ENCODE measurements around the gene AGFG2. TPM values are rescaled to one million over a fixed set of nuclear protein-coding genes. Genes with fewer than 3 reads are reported as not detected.
A peak's percentile ranks its signal among the peaks of the same experiment; 100 is the strongest.

The AGFG2 gene
- total RNA-seq, 3 donors from 2014 or later (not counting 1 experiment from before 2014, with no cell fraction given), result 21.5 to 32.6 (median 22.2) TPM

DNA sequence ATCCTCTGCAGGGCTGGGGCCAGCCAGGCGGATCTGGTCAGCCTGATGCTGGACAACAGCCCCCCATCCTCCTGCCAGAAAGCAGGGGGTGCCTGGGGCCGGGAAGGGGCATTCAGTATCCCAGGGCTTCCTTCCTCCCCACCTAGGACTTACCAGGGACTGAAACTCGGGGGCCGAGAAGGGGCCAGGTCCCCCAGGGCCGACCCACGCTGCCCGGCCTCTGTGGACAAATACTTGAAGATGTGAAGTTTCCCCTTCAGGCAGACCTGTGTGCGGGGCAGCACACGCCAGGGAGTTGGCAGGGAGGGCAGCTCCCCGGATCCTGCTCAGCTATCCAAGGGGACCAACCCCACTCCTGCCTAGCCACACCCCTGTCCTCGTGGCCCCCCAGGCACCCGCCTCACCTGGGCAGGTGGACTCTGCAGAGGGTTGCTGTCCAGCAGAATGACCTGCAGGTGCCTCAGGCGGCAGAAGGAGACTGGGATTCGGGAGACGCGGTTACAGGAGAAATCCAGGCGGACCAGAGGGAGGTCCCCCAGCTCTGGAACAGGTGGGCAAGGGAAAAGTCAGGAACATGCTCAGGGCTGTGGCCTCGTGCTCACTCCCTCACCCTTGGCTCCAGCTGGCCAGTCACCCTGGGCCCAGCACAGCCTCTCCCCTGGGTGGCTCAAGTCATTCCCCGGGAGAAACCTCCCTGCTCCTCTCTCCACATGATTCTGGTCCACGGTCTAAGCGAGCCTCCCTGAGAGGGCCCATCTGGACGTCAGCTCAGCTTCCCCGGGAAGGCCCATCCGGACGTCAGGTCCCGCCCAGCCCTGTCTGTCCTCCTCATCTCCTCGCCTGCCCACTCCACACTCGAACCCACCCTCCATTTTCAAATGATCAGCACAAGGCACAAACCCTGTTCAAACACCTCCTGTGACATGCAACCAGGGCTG lies 39.5 kb downstream of the AGFG2 start:
- Mint-ChIP-seq H3K36me3 (no peaks in the 10 kb centered on the region), H3K9me3 (no peaks in the 10 kb centered on the region), H3K4me1 (peaks cover 4 to 15% of the 10 kb centered on the region in 2 donors), H3K4me3 (no peak overlapping the region), H3K27me3 (ENCODE audit: low read depth in 2 of 2) (no peaks in the 10 kb centered on the region), H3K27ac (no peak overlapping the region)
- intact Hi-C loops (cut with micrococcal nuclease), result no loop called here
- no peaks in the 10 kb centered on the region for H3K27me3 ChIP-seq (ENCODE audit: control insufficient read depth, insufficient read depth, low read length)
- peaks cover 80% of the 10 kb centered on the region for H3K36me3 ChIP-seq (ENCODE audit: control insufficient read depth, insufficient read depth, low read length)
- H3K9me3 ChIP-seq (ENCODE audit: control insufficient read depth, insufficient read depth, low read length), result no peaks in the 10 kb centered on the region
- peaks cover 21% of the 10 kb centered on the region for H3K4me1 ChIP-seq (ENCODE audit: control insufficient read depth, insufficient read depth, low read length)
- H3K27ac ChIP-seq (ENCODE audit: low read length), result no peak overlapping the region
- ATAC-seq (no peak), DNase-seq (no peak)
- no peak overlapping the region for H3K4me3 ChIP-seq (ENCODE audit: low read length)
- TF ChIP-seq, protein P1, sequence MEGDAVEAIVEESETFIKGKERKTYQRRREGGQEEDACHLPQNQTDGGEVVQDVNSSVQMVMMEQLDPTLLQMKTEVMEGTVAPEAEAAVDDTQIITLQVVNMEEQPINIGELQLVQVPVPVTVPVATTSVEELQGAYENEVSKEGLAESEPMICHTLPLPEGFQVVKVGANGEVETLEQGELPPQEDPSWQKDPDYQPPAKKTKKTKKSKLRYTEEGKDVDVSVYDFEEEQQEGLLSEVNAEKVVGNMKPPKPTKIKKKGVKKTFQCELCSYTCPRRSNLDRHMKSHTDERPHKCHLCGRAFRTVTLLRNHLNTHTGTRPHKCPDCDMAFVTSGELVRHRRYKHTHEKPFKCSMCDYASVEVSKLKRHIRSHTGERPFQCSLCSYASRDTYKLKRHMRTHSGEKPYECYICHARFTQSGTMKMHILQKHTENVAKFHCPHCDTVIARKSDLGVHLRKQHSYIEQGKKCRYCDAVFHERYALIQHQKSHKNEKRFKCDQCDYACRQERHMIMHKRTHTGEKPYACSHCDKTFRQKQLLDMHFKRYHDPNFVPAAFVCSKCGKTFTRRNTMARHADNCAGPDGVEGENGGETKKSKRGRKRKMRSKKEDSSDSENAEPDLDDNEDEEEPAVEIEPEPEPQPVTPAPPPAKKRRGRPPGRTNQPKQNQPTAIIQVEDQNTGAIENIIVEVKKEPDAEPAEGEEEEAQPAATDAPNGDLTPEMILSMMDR (IDR thresholded peaks at IDR 0.05), result no peak
- 96% methylated on average over 28 of the region's 28 CpGs for WGBS (ENCODE audit: insufficient coverage)

DNA sequence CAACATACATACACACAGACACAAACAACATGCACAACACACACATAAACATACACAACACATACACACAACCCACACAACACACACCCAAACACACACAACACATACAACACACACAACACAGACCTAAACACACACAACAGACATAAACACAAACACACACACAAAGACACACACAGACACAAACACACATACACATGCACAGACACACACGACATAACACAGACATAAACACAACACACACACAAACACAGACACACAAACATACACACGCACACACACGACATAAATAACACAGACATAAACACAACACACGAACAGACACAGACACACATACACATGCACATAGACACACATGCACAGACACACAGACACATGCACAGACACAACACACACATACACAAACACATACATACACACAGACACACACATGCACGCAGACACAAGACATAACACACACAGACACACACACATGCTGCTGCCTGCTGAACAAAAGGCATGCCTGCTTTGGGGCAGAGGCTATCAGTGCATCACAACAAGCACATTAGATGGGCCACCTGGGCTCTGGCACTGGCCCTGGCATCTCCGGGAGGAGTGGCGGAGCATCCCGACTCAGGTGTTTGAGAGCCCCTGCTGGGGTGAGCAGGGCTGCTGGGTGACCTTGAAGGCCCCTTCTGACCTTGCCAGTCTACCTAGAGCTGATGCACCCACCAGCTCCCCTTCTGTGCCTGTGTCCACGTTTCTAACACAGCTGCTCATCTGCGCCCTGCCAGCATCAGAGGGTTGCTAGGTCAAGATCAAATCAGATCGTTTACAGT lies 41.7 kb downstream of the AGFG2 start:
- TF ChIP-seq, protein P1 (IDR thresholded peaks at IDR 0.05), result no peak
- WGBS (ENCODE audit: insufficient coverage), result 97% methylated on average over 11 of the region's 11 CpGs
- no peak overlapping the region for H3K27ac Mint-ChIP-seq
- H3K4me1 Mint-ChIP-seq, result peaks cover 19 to 25% of the 10 kb centered on the region in 2 donors
- no peak overlapping the region for H3K27ac ChIP-seq (ENCODE audit: low read length)
- intact Hi-C loops (cut with micrococcal nuclease), result no loop called here
- no peak overlapping the region for H3K4me3 ChIP-seq (ENCODE audit: low read length)
- no peak for DNase-seq
- no peak for ATAC-seq
- H3K36me3 Mint-ChIP-seq, result no peaks in the 10 kb centered on the region
- H3K27me3 Mint-ChIP-seq (ENCODE audit: low read depth in 2 of 2), result no peaks in the 10 kb centered on the region
- H3K27me3 ChIP-seq (ENCODE audit: control insufficient read depth, insufficient read depth, low read length), result no peaks in the 10 kb centered on the region
- no peaks in the 10 kb centered on the region for H3K9me3 ChIP-seq (ENCODE audit: control insufficient read depth, insufficient read depth, low read length)
- H3K9me3 Mint-ChIP-seq, result no peaks in the 10 kb centered on the region
- H3K36me3 ChIP-seq (ENCODE audit: control insufficient read depth, insufficient read depth, low read length), result peaks cover 66% of the 10 kb centered on the region
- H3K4me3 Mint-ChIP-seq, result no peak overlapping the region
- H3K4me1 ChIP-seq (ENCODE audit: control insufficient read depth, insufficient read depth, low read length), result peaks cover 41% of the 10 kb centered on the region

DNA sequence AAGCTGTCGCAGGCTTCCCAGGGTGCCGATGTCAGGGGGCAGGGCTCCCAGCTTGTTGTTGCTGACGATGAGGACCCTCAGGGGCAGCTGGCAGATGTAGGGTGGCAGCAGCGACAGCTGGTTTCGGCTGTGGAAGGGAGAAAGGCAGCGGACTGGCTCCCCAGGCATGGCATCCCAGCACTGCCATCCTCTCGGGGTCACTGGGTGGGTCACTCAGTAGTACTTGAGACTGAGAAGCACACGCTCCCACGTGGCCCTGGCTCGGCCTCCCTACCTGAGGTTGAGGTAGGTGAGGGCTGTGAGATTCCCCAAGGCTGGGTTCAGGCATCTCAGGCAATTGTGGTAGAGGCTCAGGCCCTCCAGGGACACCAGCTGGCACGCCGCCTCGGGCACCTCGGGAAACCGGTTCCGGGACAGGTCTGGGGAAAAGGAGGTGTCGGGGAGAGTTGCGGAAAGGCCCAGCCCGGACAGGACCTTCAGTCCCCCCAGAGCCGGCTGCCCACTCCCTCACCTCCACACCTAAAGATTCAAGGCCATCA lies 43.1 kb downstream of the AGFG2 start:
- Histone ChIP-seq H3K27me3 (ENCODE audit: control insufficient read depth, insufficient read depth, low read length) (no peaks in the 10 kb centered on the region), H3K27ac (ENCODE audit: low read length) (peak overlapping the region; percentile 92), H3K36me3 (ENCODE audit: control insufficient read depth, insufficient read depth, low read length) (peaks cover 51% of the 10 kb centered on the region), H3K4me3 (ENCODE audit: low read length) (no peak overlapping the region), H3K4me1 (ENCODE audit: control insufficient read depth, insufficient read depth, low read length) (peaks cover 46% of the 10 kb centered on the region), H3K9me3 (ENCODE audit: control insufficient read depth, insufficient read depth, low read length) (no peaks in the 10 kb centered on the region)
- Mint-ChIP-seq H3K27ac (peak overlapping the region; percentile 89 to 92), H3K4me1 (peaks cover 19 to 34% of the 10 kb centered on the region in 2 donors), H3K36me3 (no peaks in the 10 kb centered on the region), H3K27me3 (ENCODE audit: low read depth in 2 of 2) (no peaks in the 10 kb centered on the region), H3K4me3 (peak overlapping the region; percentile 26), H3K9me3 (no peaks in the 10 kb centered on the region)
- intact Hi-C loops (cut with micrococcal nuclease), result no loop called here
- 90% methylated on average over 18 of the region's 20 CpGs for whole genome bisulfite sequencing (ENCODE audit: insufficient coverage)
- no peak for DNase-seq
- TF ChIP-seq, protein P1 (IDR thresholded peaks at IDR 0.05), result no peak
- ATAC-seq, result no peak
